NOMO-1 treated with dmso at 0.1 percent for 144 hours (cell line): Measurements from ENCODE around the gene CHST11.

ENCODE experiments used
- DNase-seq: peaks from one replicate; lab custom pipeline; 2025; ENCODE audit not compliant: unreplicated experiment; lab: John Stamatoyannopoulos, UW

CHST11 gene

GRCh38 chr12:104479123-104479662, 22.4 kb downstream of the CHST11 start:
- DNase-seq: no peak

GRCh38 chr12:104480012-104480411, 23.3 kb downstream of the CHST11 start:
- DNase-seq: no peak

GRCh38 chr12:104480826-104481440, 24.2 kb downstream of the CHST11 start:
- peak; percentile 76 for DNase-seq

DNA sequence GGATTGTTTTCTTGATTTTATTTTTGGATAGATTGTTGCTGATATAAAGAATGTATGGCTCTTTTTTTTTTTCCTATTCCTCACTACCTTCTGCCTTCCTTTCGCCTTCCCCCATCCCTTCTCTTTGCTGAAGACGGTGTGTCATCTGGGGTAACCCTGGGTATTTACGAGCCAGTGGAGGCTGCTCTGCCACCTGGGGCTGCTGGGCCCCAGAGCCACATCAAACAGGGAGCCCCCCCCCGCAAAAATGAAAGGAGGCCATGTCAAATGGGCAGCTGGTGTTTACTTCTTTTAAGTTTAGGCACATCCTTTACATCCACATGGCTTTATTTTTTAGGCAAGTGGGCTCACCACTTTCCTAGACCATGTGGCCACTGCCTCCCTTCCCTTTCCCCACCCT, 25.4 kb downstream of the CHST11 start:
- DNase-seq: no peak

GRCh38 chr12:104482748-104483147, 26.0 kb downstream of the CHST11 start:
- DNase-seq: no peak

DNA sequence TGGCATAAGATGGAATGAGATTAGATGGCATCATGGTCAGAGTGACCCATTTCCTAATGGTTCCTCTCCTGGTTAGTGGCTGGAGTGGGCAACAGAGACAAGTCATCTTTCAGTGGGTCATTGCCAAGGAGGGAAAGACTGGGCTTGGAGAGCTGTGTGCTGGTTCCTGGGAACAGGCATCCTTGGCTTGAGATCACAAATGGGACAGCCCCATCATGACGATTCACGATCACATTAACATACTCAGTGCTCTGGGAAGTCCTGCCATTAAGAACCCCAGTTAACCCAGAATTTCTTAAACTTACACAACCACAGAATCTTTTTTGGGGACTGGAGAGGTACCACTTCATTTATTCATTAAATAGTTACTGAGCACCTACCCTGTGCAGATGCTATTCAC, 27.3 kb downstream of the CHST11 start:
- no peak for DNase-seq

- DNase-seq: no peak
Measured at GRCh38 chr12:104485651-104486362, 29.1 kb downstream of the CHST11 start.

GRCh38 chr12:104486363-104486750, 29.6 kb downstream of the CHST11 start:
- no peak for DNase-seq

DNA sequence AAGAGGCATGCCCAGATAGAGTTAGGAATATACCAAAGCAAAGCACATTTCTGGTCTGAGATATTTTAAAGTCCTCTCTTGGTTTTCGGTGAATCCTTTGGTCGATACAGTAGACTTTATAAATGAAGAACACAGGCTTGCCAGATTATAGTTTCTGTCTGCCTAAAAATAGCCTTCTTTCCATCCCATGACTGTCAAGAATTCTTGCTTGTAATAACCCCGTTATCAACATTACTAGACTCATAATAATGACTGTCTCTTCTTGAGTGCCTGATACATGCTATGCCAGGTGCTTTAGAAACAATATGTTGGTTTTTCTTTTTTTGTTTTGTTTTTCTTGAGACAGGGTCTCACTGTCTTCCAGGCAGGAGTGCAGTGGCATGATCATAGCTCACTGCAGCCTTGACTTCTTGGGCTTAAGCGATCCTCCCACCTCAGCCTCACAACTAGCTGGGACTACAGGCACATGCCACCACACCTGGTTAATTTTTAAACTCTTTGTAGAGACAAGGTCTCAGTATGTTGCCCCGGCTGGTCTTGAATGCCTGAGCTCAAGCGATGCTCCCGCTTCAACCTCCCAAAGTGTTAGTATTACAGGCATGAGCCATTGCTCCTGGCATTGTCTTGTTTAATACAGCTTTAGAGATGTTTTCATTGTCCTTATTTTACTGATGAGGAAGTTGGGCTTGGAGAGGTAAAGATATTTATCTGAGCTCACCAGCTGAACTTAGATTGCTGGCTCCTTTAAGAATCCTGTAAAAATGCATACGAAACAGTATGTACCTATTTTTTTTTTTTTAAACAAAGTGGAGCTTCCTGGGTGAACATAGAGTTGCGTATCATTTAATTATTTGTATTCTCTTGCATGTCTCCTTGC, 30.4 kb downstream of the CHST11 start:
- DNase-seq: no peak

DNA sequence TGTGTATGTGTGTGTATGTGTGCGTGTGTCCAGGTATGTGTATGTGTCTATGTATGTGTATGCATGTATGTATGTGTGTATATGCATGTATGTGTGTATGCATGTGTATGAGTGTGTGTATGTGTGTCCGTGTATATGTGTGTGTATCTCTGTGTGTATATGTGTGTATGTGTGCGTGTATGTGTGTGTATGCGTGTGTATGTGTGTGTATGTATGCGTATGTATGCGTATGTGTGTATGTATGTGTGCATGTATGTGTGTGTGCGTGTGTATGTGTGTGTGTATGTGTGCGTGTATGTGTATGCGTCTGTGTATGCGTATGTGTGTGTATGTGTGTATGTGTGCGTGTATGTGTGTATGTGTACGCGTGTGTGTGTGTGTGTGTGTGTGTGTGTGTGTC, 31.6 kb downstream of the CHST11 start:
- no peak for DNase-seq

DNA sequence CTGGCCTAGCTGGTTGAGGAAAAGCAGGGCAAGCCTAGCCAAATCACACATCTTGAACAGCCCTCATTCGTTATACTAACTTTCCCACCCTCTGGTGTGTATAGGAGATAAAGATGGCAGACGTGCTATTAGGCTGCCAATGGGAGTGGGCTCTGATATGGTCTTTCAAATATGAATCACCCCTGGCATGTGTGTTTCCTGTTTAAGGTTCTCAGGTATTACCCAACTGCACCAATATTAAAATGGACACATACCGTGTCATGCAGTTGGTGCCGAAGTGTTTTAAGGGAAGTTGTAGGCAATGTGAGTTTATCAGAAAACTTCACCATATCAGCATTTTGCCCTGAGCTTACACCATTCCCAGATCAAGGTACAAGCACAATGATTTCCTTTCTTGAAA, 33.4 kb downstream of the CHST11 start:
- peak; percentile 44 for DNase-seq

DNA sequence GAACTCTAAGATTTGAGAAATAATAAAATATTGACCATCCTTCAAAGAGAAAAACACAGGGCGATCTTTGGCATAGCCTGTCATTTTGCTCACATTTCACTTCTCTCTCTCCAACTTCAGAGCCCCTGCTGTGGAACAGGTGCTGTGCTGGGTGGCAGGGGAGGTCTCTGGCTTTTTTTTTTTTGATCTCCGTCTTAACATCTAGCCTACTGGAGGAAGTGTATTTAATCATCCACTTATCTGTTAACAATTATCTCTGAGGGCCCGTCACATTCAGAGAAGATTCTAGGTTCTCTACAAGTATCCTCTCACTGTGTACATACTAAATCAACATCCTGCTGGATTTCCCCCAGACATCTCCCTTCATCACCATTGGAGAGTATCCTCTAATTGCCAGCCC, 34.1 kb downstream of the CHST11 start:
- no peak for DNase-seq

DNA sequence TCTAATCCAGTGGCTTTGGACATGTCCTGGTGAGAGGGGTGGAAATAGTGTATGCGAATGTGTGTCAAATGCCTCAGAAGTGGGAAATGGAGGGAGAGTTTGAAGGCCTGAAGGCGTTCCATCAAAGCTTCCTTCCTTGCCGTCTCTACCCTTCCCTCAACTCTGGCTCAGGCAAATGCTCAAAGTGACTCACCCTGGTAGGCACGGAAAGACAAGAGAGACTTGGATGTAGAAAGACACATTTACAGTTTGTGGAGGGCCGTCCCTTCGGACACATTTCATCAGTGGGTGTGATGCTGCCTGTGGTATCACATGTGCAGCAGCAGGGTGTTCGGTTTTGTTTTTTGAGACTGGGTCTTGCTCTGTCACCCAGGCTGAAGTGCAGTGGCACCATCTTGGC, 36.7 kb downstream of the CHST11 start:
- no peak for DNase-seq

- no peak for DNase-seq
Measured at GRCh38 chr12:104494137-104494792, 37.5 kb downstream of the CHST11 start.

DNA sequence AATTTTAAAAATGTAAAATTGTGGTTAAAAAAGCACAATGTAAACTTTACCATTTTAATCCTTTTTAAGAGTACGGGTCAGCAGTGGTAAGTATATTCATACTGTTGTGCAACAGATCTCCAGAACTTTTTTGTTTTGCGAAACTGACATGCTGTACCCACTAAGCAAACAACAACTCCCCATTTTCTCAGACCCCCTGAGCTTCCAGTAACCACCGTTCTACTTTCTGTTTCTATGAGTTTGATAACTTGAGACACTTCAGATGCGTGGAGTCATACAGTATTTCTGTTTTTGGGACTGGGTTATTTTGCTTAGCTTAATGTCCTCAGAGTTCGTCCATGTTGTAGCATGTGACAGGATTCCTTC, 38.0 kb downstream of the CHST11 start:
- no peak for DNase-seq

- DNase-seq: no peak
Measured at GRCh38 chr12:104495786-104496185, 39.0 kb downstream of the CHST11 start.

- DNase-seq: no peak
Measured at GRCh38 chr12:104496336-104496735, 39.6 kb downstream of the CHST11 start.

GRCh38 chr12:104498211-104498801, 41.6 kb downstream of the CHST11 start:
- peak; percentile 30 for DNase-seq

GRCh38 chr12:104499668-104500332, 43.1 kb downstream of the CHST11 start:
- DNase-seq: no peak

DNA sequence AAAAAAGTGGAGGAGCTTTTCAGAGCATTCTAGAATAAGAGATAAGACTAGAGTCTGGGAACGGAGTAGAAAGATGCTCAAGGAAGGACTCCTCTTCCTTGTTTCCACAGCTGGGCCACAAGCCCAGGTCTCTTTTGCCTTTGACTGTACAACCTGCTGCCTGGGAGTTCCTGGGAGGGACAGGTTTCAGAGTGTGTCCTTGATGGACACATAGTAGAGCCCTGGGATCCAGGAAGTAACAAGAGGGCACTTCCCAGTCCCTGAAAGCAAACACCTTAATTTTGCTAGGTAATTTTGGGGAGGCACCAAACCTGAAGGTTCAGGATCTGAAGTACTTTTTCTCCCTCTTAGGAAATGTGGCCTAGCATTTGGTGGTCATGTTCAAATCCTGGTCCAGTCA, 44.4 kb downstream of the CHST11 start:
- no peak for DNase-seq
